ENCODE results near the gene PRKAG2. TPM values are rescaled to one million over a fixed set of nuclear protein-coding genes. Genes with fewer than 3 reads are reported as not detected.

Gene PRKAG2
- total and polyA plus RNA-seq, 2 experiments from 2014 or later, result 17.0 to 19.5 TPM

DNA sequence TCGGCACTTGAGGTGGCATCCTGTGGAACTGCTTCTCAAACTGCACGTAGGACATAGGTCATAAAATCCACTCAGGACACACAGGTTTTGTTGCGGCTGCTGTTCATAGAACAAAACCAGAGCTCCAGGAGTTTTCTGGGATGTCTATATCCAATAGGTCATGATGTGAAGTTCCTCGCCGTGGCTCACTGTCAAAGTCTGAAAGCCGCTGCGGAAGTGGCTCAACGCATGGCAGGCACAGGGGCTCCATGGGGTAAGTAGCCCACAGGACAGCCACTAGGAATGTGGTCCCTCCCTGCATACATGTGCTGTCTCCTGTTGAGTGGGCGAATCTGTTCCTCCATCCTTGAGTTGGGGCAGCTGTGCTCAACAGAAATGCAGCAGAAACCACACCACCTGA lies 72.2 kb downstream of the PRKAG2 start:
- Histone ChIP-seq H3K79me2 (ENCODE audit: insufficient read depth) (no peaks in the 10 kb centered on the region), H3K9me3 (ENCODE audit: low read depth) (no peaks in the 10 kb centered on the region), H2AFZ (no peak overlapping the region), H3F3A (ENCODE audit: insufficient read depth) (no peaks in the 10 kb centered on the region), H3K9ac (no peak overlapping the region), H3K9me2 (ENCODE audit: insufficient read depth) (no peaks in the 10 kb centered on the region), H3K4me3 (no peak overlapping the region), H3K36me3 (ENCODE audit: low read depth) (no peaks in the 10 kb centered on the region), H3K27ac (no peak overlapping the region), H3K4me1 (ENCODE audit: insufficient read depth) (no peaks in the 10 kb centered on the region), H3K27me3 (replicated peaks; ENCODE audit: insufficient read depth) (peaks cover 29% of the 10 kb centered on the region), H3K4me2 (ENCODE audit: unreplicated experiment) (no peak overlapping the region), H4K20me1 (ENCODE audit: insufficient read depth) (no peaks in the 10 kb centered on the region)
- no peak for TF ChIP-seq EZH2 (IDR thresholded peaks at IDR 0.05; ENCODE audit: insufficient read depth, poor library complexity, severe bottlenecking)
- no peak for TF ChIP-seq EZH2phosphoT487 (IDR thresholded peaks at IDR 0.05; ENCODE audit: insufficient read depth, low read depth)
- 77 to 87% methylated on average over 9 of the region's 9 CpGs for WGBS, 2 experiments (ENCODE audit: low coverage in 1 of 2, low lambda C conversion rate in 2 of 2, missing lambda C conversion rate in 2 of 2)
- in situ Hi-C loops (cut with MboI), result no loop called here
- DNase-seq, result no peak

DNA sequence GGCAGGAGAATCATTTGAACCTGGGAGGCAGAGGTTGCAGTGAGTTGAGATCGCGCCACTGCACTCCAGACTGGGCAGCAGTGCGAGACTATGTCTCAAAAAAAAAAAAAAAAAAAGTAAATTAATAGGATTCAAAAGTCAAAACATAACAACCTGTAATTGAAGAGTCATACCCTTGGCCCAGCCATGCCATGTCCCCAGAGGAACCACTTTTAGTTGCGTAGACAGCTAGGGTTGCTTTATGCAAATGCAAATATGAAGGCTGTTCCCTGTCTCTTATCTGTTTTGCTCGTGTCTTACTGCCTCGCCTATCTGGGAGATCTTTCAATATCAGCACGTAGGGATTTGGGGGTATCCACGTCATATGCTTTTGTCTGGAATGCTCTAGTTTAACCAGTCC lies 73.1 kb downstream of the PRKAG2 start:
- Histone ChIP-seq H3F3A (ENCODE audit: insufficient read depth) (no peaks in the 10 kb centered on the region), H3K9me3 (ENCODE audit: low read depth) (no peaks in the 10 kb centered on the region), H3K36me3 (ENCODE audit: low read depth) (no peaks in the 10 kb centered on the region), H3K4me3 (no peak overlapping the region), H3K27me3 (replicated peaks; ENCODE audit: insufficient read depth) (peaks cover 28% of the 10 kb centered on the region), H2AFZ (no peak overlapping the region), H4K20me1 (ENCODE audit: insufficient read depth) (no peaks in the 10 kb centered on the region), H3K79me2 (ENCODE audit: insufficient read depth) (no peaks in the 10 kb centered on the region), H3K9ac (no peak overlapping the region), H3K4me2 (ENCODE audit: unreplicated experiment) (no peak overlapping the region), H3K9me2 (ENCODE audit: insufficient read depth) (no peaks in the 10 kb centered on the region), H3K4me1 (ENCODE audit: insufficient read depth) (no peaks in the 10 kb centered on the region), H3K27ac (no peak overlapping the region)
- in situ Hi-C loops (cut with MboI), result no loop called here
- no peak for DNase-seq
- TF ChIP-seq EZH2 (IDR thresholded peaks at IDR 0.05; ENCODE audit: insufficient read depth, poor library complexity, severe bottlenecking) (no peak), EZH2phosphoT487 (IDR thresholded peaks at IDR 0.05; ENCODE audit: insufficient read depth, low read depth) (no peak)
- 64 to 69% methylated on average over 8 of the region's 8 CpGs for WGBS, 2 experiments (ENCODE audit: low coverage in 1 of 2, low lambda C conversion rate in 2 of 2, missing lambda C conversion rate in 2 of 2)

- Histone ChIP-seq H3K9me2 (ENCODE audit: insufficient read depth) (no peaks in the 10 kb centered on the region), H3K9me3 (ENCODE audit: low read depth) (no peaks in the 10 kb centered on the region), H4K20me1 (ENCODE audit: insufficient read depth) (no peaks in the 10 kb centered on the region), H3K79me2 (ENCODE audit: insufficient read depth) (no peaks in the 10 kb centered on the region), H3K4me2 (ENCODE audit: unreplicated experiment) (no peak overlapping the region), H3K36me3 (ENCODE audit: low read depth) (no peaks in the 10 kb centered on the region), H3F3A (ENCODE audit: insufficient read depth) (peaks cover 8% of the 10 kb centered on the region; the same call in 1 of the 2 replicates), H2AFZ (no peak overlapping the region), H3K27me3 (replicated peaks; ENCODE audit: insufficient read depth) (peaks cover 28% of the 10 kb centered on the region), H3K4me3 (no peak overlapping the region), H3K4me1 (ENCODE audit: insufficient read depth) (peaks cover 7% of the 10 kb centered on the region), H3K27ac (no peak overlapping the region), H3K9ac (no peak overlapping the region)
- WGBS, 2 experiments (ENCODE audit: low coverage in 1 of 2, low lambda C conversion rate in 2 of 2, missing lambda C conversion rate in 2 of 2), result 46 to 53% methylated on average over 5 of the region's 5 CpGs
- in situ Hi-C loops (cut with MboI), result no loop called here
- TF ChIP-seq EZH2phosphoT487 (IDR thresholded peaks at IDR 0.05; ENCODE audit: insufficient read depth, low read depth) (no peak), EZH2 (IDR thresholded peaks at IDR 0.05; ENCODE audit: insufficient read depth, poor library complexity, severe bottlenecking) (no peak)
- DNase-seq, result no peak
Observed at GRCh38 chr7:151802469-151802846, 74.5 kb downstream of the PRKAG2 start.

DNA sequence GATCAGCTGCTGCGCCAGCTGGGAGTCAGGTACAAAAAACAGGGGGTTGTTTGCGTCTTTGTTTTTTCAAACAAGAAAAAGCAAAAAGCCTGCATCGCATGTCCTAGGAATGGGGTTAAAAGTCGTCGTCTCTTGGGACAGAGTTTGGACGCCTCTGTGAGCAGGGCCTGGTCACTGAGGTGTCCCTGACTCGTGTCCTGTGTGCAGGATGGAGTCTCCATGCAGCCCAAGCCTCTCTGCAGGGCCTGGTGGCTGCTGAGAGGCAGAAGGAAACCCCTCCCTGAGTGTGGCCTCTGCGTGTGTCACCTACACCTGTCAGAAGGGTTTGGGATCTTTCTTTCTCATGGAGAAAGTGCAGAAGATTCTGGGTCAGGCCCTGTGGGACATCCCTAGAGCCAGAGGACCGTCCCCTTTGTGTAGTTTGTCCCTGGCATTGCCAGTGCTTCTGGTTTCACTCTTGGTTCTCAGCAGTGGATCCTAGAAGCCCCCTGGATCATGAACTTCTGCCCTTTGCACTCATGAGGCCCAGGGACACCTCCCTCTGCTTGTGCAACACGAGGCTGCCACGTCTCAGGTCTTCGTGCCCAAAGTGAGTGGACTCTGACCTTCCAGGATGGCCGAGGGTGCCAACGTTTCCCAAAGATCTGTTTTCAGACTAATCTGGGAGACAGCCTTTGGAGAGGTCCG lies 75.0 kb downstream of the PRKAG2 start:
- Histone ChIP-seq H4K20me1 (ENCODE audit: insufficient read depth) (no peaks in the 10 kb centered on the region), H3F3A (ENCODE audit: insufficient read depth) (peaks cover 12% of the 10 kb centered on the region; the same call in 1 of the 2 replicates), H3K27me3 (replicated peaks; ENCODE audit: insufficient read depth) (peaks cover 28% of the 10 kb centered on the region), H3K4me2 (ENCODE audit: unreplicated experiment) (no peak overlapping the region), H2AFZ (no peak overlapping the region), H3K27ac (no peak overlapping the region), H3K9me2 (ENCODE audit: insufficient read depth) (no peaks in the 10 kb centered on the region), H3K79me2 (ENCODE audit: insufficient read depth) (no peaks in the 10 kb centered on the region), H3K9me3 (ENCODE audit: low read depth) (no peaks in the 10 kb centered on the region), H3K4me3 (no peak overlapping the region), H3K9ac (no peak overlapping the region), H3K36me3 (ENCODE audit: low read depth) (no peaks in the 10 kb centered on the region), H3K4me1 (ENCODE audit: insufficient read depth) (peaks cover 13% of the 10 kb centered on the region)
- in situ Hi-C loops (cut with MboI), result no loop called here
- WGBS, 2 experiments (ENCODE audit: low coverage in 1 of 2, low lambda C conversion rate in 2 of 2, missing lambda C conversion rate in 2 of 2), result 64 to 69% methylated on average over 15 of the region's 15 CpGs
- TF ChIP-seq EZH2 (IDR thresholded peaks at IDR 0.05; ENCODE audit: insufficient read depth, poor library complexity, severe bottlenecking), result no peak
- TF ChIP-seq EZH2phosphoT487 (IDR thresholded peaks at IDR 0.05; ENCODE audit: insufficient read depth, low read depth), result no peak
- no peak for DNase-seq
